ENCODE results near the gene PCYT2.

DNA sequence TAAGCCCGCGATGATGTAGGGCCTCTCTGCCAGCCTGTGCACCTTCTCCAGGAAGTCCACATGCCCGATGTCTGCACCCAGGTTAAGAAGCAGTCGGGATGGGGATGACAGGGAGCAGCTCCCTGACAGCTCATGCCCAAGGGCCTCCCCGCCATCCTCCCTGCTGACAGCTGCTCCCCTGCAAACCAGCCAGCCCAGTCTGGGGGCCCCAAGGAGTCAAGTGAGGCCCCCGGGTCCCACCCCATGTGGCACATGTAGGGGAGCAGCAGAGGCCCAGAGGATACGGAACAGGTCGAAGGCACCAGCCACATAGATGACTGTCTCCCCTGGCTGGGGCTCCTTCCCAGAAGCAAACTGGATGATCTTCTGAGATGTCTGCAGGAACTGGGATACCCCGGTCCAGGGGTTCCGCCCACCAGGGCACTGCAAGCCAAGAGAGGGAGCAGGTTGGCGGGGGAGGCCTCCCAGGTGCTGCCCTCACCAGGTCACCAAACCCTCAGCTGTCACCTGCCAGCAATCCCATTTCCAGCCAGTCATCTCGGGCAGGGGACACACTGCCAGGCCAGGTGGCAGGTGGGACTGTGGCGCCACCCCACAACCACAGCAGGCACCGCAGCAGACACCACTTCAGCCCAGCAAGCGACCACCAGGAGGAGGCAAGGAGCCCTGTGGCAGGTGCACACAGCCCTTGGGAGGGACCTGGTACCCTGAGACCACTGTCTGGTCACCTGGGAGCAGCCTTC is 4.6 kb downstream of the PCYT2 start:
- TF ChIP-seq, protein P1, sequence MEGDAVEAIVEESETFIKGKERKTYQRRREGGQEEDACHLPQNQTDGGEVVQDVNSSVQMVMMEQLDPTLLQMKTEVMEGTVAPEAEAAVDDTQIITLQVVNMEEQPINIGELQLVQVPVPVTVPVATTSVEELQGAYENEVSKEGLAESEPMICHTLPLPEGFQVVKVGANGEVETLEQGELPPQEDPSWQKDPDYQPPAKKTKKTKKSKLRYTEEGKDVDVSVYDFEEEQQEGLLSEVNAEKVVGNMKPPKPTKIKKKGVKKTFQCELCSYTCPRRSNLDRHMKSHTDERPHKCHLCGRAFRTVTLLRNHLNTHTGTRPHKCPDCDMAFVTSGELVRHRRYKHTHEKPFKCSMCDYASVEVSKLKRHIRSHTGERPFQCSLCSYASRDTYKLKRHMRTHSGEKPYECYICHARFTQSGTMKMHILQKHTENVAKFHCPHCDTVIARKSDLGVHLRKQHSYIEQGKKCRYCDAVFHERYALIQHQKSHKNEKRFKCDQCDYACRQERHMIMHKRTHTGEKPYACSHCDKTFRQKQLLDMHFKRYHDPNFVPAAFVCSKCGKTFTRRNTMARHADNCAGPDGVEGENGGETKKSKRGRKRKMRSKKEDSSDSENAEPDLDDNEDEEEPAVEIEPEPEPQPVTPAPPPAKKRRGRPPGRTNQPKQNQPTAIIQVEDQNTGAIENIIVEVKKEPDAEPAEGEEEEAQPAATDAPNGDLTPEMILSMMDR (IDR thresholded peaks at IDR 0.05), result no peak
- TF ChIP-seq POLR2AphosphoS5 (IDR thresholded peaks at IDR 0.05), result no peak
